ENCODE measurements around the gene EVA1C.
"Not testable (repeated sequence)": the region's sequence is repeated elsewhere in the genome, so short reads cannot be mapped to it uniquely, and the experiment has no call there.

The EVA1C gene

DNA sequence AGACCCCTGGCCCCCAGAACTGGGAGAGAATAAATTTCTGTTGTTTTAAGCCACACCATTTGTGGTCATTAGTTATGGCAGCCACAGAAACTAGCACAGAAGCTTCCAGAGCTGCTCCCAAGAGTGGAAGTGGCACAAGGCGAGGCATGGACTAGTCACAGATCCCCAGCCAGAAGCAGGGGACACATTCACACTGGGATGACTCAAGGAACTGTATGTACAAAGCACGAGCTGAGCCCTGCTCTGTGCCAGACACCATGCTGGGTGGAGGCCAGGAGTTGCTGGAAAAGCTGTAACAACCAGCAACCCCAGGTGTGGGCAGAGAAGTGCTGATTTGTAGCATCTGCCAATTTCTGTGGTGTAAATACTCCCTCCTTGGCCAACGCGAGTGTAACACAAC is 117.2 kb downstream of the EVA1C start:
- Mint-ChIP-seq H3K27ac (no peak overlapping the region), H3K4me1 (ENCODE audit: low read depth) (no peaks in the 10 kb centered on the region), H3K36me3 (ENCODE audit: low read depth) (no peaks in the 10 kb centered on the region), H3K9me3 (no peaks in the 10 kb centered on the region), H3K27me3 (no peaks in the 10 kb centered on the region), H3K4me3 (no peak overlapping the region)

DNA sequence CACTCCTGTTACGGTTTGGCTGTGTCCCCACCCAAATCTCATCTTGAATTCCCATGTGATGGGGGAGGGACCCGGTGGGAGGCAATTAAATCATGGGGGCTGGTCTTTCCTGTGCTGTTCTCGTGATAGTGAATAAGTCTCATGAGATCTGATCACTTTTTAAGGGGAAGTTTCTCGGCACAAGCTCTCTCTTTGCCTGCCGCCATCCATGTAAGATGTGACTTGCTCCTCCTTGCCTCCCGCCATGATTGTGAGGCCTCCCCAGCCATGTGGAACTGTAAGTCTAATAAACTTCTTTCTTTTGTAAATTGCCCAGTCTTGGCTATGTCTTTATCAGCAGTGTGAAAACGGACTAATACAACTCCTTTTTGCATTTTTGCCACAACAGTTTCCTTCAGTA is 118.3 kb downstream of the EVA1C start:
- not testable (repeated sequence) for H3K27me3 Mint-ChIP-seq; H3K4me1 Mint-ChIP-seq (ENCODE audit: low read depth); H3K36me3 Mint-ChIP-seq (ENCODE audit: low read depth); H3K27ac Mint-ChIP-seq; H3K9me3 Mint-ChIP-seq; H3K4me3 Mint-ChIP-seq

DNA sequence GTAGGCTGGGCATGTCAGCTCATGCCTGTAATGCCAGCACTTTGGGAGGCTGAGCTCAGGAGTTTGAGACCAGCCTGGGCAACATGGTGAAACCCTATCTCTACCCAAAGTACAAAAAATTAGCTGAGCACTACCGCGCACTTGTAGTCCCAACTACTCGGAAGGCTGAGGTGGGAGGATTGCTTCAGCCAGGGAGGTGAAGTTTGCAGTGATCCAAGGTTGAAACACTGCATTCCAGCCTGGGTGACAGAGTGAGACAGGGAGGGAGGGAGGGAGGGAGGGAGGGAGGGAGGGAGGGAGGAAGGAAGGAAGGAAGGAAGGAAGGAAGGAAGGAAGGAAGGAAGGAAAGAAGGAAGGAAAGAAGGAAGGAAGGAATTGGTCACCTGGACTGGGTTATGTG is 119.1 kb downstream of the EVA1C start:
- not testable (repeated sequence) for H3K36me3 Mint-ChIP-seq (ENCODE audit: low read depth); H3K9me3 Mint-ChIP-seq; H3K4me3 Mint-ChIP-seq; H3K4me1 Mint-ChIP-seq (ENCODE audit: low read depth); H3K27ac Mint-ChIP-seq; H3K27me3 Mint-ChIP-seq

DNA sequence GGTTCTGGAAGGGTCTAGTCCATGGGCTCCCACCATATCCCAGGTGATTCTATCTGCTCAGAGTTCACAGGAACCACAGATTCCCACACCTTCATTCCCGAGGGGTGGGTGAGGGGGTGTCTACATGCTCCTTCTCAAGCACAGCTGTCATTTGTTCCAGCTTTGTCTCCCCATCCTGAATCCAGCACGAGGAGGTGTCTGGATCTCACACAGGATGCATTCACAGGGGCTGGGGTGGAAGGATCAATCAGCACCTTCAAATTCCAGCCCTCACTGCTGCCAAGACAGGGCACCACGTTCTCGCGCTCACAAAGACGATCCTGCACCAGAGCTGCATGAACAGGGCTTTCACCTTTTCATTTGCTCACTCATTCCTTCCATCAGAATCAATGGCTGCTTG is 120.1 kb downstream of the EVA1C start:
- no peaks in the 10 kb centered on the region for H3K27me3 Mint-ChIP-seq
- H3K9me3 Mint-ChIP-seq, result no peaks in the 10 kb centered on the region
- no peak overlapping the region for H3K4me3 Mint-ChIP-seq
- no peak overlapping the region for H3K27ac Mint-ChIP-seq
- peaks cover 10% of the 10 kb centered on the region for H3K4me1 Mint-ChIP-seq (ENCODE audit: low read depth)
- H3K36me3 Mint-ChIP-seq (ENCODE audit: low read depth), result no peaks in the 10 kb centered on the region

DNA sequence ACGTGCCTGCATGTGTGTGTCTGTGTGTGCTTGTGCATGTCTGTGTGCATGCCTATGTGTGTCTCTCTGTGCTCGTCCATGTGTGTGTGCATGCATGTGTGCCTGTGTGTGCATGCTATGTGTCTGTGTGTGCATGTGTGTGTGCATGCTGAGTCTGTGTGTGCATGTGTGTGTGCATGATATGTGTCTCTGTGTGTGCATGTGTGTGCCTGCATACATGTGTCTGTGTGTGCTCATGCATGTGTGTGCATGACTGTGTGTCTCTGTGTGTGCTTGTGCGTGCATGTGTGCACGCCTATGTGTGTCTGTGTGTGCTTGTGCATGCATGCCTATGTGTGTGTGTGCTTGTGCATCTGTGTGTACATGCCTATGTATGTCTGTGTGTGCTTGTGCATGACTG is 120.5 kb downstream of the EVA1C start:
- Mint-ChIP-seq H3K4me1 (ENCODE audit: low read depth) (peaks cover 10% of the 10 kb centered on the region), H3K4me3 (no peak overlapping the region), H3K9me3 (no peaks in the 10 kb centered on the region), H3K36me3 (ENCODE audit: low read depth) (no peaks in the 10 kb centered on the region), H3K27ac (no peak overlapping the region), H3K27me3 (no peaks in the 10 kb centered on the region)

DNA sequence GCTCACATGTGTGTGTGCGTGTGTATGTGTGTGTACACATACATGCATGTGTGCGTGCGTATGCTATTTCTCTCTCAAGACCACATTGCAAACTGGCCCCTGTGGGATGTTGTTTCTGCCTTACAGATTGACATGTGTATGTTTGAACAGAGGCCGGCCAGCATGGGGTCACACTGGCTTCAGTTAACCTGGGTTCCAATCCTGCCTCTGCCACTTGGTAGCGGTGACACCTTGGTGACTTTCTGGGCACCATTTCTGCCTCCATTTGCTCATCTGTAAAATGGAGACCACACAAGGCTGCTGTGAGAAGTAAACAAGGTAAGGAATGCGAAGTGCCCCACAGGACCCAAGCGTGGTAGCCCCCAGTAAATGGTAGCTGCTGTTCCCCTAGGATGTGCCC is 121.1 kb downstream of the EVA1C start:
- H3K27me3 Mint-ChIP-seq, result no peaks in the 10 kb centered on the region
- H3K27ac Mint-ChIP-seq, result no peak overlapping the region
- H3K36me3 Mint-ChIP-seq (ENCODE audit: low read depth), result no peaks in the 10 kb centered on the region
- peaks cover 13% of the 10 kb centered on the region for H3K4me1 Mint-ChIP-seq (ENCODE audit: low read depth)
- H3K4me3 Mint-ChIP-seq, result no peak overlapping the region
- no peaks in the 10 kb centered on the region for H3K9me3 Mint-ChIP-seq

DNA sequence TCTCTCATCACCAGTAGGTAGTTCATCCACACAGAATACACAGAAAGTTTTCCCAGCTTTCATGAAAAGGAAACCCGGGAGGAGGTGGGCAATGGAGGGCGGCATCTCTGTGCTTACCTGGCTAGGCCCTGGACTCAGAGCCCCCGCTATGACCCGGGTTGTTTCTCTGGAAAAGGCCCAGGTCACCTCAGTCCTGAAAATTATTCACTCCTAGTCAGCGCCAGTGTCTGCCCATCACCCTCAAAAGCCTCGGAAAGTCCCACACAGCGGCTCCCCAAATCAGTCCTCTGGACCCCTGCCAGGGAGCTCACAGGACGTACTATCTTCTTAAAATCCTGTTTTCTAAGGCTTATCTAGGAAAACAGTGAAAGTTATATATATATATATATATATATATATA is 121.6 kb downstream of the EVA1C start:
- Mint-ChIP-seq H3K27ac (no peak overlapping the region), H3K4me3 (no peak overlapping the region), H3K27me3 (no peaks in the 10 kb centered on the region), H3K36me3 (ENCODE audit: low read depth) (no peaks in the 10 kb centered on the region), H3K9me3 (no peaks in the 10 kb centered on the region), H3K4me1 (ENCODE audit: low read depth) (peaks cover 18% of the 10 kb centered on the region)

DNA sequence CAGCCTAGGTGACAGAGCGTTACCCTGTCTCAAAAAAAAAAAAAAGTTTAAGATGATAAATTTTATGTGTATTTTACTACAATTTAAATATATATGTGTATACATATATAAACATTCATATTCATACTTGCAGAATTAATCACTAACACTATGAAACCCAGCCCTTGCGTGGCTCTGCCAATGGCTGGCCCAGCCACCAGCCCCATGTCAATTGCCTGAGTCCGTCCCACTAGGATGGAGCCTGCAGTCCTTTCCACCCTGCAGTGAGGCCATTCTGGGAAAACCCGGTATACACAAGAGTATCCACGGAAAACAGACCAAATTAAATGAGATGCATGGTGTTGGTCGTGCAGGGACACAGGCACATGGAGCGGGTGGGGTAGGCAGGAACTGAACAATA is 123.1 kb downstream of the EVA1C start:
- H3K36me3 Mint-ChIP-seq (ENCODE audit: low read depth), result no peaks in the 10 kb centered on the region
- no peak overlapping the region for H3K27ac Mint-ChIP-seq
- peaks cover 21% of the 10 kb centered on the region for H3K4me1 Mint-ChIP-seq (ENCODE audit: low read depth)
- H3K27me3 Mint-ChIP-seq, result no peaks in the 10 kb centered on the region
- H3K4me3 Mint-ChIP-seq, result no peak overlapping the region
- H3K9me3 Mint-ChIP-seq, result no peaks in the 10 kb centered on the region

DNA sequence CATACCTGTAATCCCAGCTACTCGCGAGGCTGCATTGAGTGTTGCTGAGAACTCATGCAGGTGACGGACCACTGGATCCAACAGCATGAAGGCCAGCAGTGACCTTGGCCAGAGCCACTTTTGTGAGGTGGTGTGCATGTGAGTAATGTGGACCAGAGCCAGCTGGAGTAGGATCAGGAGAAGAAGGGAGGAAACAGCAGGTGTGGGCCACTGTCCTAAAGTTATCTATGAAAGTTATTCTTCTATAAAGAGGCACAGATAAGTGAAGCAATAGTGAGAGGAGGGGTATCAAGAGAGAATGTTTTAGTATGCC is 125.0 kb downstream of the EVA1C start:
- no peak overlapping the region for H3K27ac Mint-ChIP-seq
- peak overlapping the region; percentile 53 for H3K4me3 Mint-ChIP-seq
- H3K4me1 Mint-ChIP-seq (ENCODE audit: low read depth), result peaks cover 21% of the 10 kb centered on the region
- H3K36me3 Mint-ChIP-seq (ENCODE audit: low read depth), result no peaks in the 10 kb centered on the region
- no peaks in the 10 kb centered on the region for H3K27me3 Mint-ChIP-seq
- no peaks in the 10 kb centered on the region for H3K9me3 Mint-ChIP-seq

DNA sequence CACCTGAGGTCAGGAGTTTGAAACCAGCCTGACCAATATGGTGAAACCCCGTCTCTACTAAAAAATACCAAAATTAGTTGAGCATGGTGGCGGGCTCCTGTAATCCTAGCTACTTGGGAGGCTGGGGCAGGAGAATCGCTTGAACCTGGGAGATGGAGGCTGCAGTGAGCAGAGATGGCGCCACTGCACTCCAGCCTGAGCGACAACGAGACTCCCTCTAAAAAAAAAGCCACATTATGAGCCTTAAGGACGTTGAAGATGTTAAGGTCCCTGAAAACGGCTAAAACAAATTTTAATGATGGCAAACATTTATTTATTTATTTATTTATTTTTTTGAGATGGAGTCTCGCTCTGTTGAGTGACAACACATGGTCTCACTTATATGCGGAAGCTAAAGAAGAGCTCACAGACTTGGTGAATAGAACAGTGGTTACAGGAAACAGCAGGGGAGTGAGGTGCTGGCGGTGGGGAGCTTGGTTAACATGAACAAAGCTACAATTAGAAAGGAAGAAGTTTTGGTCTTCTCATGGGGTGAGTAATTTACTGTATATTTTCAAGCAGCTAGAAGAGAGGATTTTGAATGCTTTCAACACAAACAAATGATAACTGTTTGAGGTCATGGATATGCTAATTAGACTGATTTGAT is 125.8 kb downstream of the EVA1C start:
- peaks cover 21% of the 10 kb centered on the region for H3K4me1 Mint-ChIP-seq (ENCODE audit: low read depth)
- H3K9me3 Mint-ChIP-seq, result no peaks in the 10 kb centered on the region
- peak overlapping the region; percentile 3 for H3K4me3 Mint-ChIP-seq
- no peaks in the 10 kb centered on the region for H3K36me3 Mint-ChIP-seq (ENCODE audit: low read depth)
- peak overlapping the region; percentile 2 for H3K27ac Mint-ChIP-seq
- no peaks in the 10 kb centered on the region for H3K27me3 Mint-ChIP-seq

DNA sequence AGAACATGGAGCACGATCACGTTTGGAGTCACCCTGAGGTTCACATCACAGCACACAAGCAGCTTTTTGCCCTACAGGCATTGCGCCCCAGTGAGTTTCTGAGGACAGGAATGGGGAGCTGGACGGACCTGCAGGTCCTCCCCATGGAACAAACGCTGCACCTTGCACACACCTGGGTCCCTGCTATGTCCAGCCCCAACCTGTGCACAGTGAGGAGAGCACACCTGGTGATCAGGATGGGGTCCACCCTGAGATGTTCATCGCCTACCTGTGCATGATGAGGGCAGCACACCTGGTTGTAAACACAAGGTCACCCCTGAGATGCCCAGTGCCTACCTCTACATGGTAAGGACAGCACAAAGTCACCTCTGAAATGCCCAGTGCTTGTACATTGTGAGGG is 126.9 kb downstream of the EVA1C start:
- Mint-ChIP-seq H3K9me3 (no peaks in the 10 kb centered on the region), H3K4me3 (no peak overlapping the region), H3K36me3 (ENCODE audit: low read depth) (no peaks in the 10 kb centered on the region), H3K27ac (no peak overlapping the region), H3K27me3 (no peaks in the 10 kb centered on the region), H3K4me1 (ENCODE audit: low read depth) (peaks cover 21% of the 10 kb centered on the region)

DNA sequence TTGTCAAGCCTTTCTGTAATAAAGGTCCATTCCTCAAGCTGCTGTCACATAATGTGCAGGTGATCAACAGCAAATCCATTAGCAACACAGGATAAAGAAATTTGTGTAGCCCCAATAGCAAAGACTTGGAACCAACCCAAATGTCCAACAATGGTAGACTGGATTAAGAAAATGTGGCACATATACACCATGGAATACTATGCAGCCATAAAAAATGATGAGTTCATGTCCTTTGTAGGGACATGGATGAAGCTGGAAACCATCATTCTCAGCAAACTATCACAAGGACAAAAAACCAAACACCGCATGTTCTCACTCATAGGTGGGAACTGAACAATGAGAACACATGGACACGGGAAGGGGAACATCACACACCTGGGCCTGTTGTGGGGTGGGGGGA is 130.6 kb downstream of the EVA1C start:
- not testable (repeated sequence) for H3K4me3 Mint-ChIP-seq; H3K27me3 Mint-ChIP-seq; H3K27ac Mint-ChIP-seq; H3K9me3 Mint-ChIP-seq; H3K36me3 Mint-ChIP-seq (ENCODE audit: low read depth)
- H3K4me1 Mint-ChIP-seq (ENCODE audit: low read depth), result peaks cover 11% of the 10 kb centered on the region

DNA sequence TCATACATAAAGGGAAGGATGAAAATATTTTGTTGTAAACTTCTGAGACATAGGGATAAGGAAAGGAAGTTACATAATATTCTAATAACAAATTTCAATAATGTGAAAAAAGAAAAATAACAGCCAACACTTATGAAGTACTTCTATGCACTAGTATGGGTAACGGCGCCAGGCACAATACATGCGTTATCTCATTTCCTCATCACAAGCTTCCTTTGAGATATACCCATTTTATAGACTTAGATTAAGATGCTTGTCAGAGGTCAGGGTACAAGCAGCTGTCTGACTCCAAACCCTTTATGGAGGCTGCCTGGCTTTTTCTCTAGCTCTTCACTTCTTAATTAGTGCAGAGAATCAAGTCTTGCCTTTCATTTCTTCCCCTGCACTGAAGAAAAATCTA is 131.5 kb downstream of the EVA1C start:
- Mint-ChIP-seq H3K4me1 (ENCODE audit: low read depth) (peaks cover 4% of the 10 kb centered on the region), H3K27me3 (no peaks in the 10 kb centered on the region), H3K4me3 (no peak overlapping the region), H3K36me3 (ENCODE audit: low read depth) (no peaks in the 10 kb centered on the region), H3K27ac (no peak overlapping the region), H3K9me3 (no peaks in the 10 kb centered on the region)

DNA sequence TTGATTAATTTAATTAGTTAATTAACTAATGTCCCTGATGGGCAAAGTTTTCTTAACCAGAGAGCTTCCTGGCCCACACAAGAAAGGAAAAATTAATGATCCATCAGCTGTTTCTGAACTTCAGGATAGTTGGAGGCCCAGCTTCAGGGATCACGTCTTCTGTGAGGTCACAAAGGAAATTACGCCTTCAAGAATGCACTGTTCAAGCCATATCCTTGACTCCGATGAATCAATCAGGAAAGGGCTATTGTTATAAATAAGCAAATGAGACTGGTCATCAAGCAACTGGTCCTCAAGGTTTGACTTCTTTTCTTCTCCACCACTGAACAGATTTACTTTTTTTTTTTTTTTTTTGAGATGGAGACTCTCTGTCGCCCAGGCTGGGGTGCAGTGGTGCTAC is 132.2 kb downstream of the EVA1C start:
- Mint-ChIP-seq H3K9me3 (no peaks in the 10 kb centered on the region), H3K27ac (no peak overlapping the region), H3K4me3 (no peak overlapping the region)

DNA sequence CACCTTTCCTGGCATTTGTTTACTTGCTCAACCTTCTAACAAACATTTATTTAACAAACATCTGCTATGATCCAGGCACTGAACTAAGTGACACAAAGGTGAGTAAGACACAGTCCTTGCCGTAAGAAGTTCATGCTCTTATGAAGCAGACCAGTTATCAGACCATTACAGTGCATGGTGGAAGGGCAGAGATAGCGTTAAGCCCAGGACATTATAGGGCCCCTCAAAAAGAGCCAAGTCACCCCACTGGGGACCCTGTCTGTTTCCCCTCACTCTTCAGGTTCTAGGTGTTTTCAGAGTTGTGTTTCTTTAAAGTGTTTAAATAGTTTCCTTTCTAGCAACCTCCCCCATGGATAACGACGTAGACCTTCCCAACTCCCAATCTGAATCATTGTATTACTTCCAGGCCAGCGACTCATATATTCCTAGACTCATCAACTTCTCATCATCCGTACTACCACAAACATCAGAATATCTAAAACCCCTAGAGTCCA is 133.5 kb downstream of the EVA1C start:
- Mint-ChIP-seq H3K27ac (no peak overlapping the region), H3K4me1 (ENCODE audit: low read depth) (no peaks in the 10 kb centered on the region), H3K27me3 (no peaks in the 10 kb centered on the region), H3K4me3 (no peak overlapping the region), H3K36me3 (ENCODE audit: low read depth) (no peaks in the 10 kb centered on the region), H3K9me3 (no peaks in the 10 kb centered on the region)

More for the DNA sequence above, 132.2 kb downstream of the EVA1C start:
- no peaks in the 10 kb centered on the region for H3K27me3 Mint-ChIP-seq
- no peaks in the 10 kb centered on the region for H3K36me3 Mint-ChIP-seq (ENCODE audit: low read depth)
- no peaks in the 10 kb centered on the region for H3K4me1 Mint-ChIP-seq (ENCODE audit: low read depth)

DNA sequence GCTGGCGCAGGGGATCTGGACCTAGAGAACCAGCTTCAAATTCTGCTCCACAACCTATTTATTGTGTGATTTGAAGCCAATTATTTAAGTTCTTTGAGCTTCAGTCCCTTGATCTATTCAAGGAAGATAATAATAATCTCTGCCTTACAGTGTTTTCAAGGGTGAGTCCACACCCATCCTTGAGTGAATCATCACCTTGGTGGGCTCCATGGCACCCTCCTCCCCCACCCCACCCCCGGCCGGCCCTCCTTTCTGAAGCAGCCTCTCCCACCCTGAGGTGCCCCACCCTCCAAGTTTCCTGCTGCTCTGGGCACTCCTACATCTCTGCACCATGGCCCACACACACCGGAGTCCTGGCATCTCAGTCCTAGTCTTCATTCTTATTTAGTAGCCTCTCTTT is 134.5 kb downstream of the EVA1C start:
- no peaks in the 10 kb centered on the region for H3K36me3 Mint-ChIP-seq (ENCODE audit: low read depth)
- H3K4me3 Mint-ChIP-seq, result no peak overlapping the region
- no peak overlapping the region for H3K27ac Mint-ChIP-seq
- no peaks in the 10 kb centered on the region for H3K27me3 Mint-ChIP-seq
- H3K4me1 Mint-ChIP-seq (ENCODE audit: low read depth), result no peaks in the 10 kb centered on the region
- no peaks in the 10 kb centered on the region for H3K9me3 Mint-ChIP-seq
